Medulla oblongata (tissue), 1 donor: ENCODE data around the gene SHISA4.

Experiments
- DNase-seq: peaks from one replicate; pipeline ENCODE4 v3.0.0-alpha.2; 2015; ENCODE audit errors: extremely low spot score

The SHISA4 gene

GRCh38 chr1:201881617-201882016 lies 7.1 kb upstream of the SHISA4 start:
- DNase-seq = no peak

- DNase-seq = peak; percentile 60
Observed at GRCh38 chr1:201882665-201883132, 6.0 kb upstream of the SHISA4 start.

- DNase-seq = no peak
Observed at GRCh38 chr1:201883266-201883665, 5.4 kb upstream of the SHISA4 start.

GRCh38 chr1:201883786-201884185 lies 4.9 kb upstream of the SHISA4 start:
- peak; percentile 70 for DNase-seq

- DNase-seq = no peak
Observed at GRCh38 chr1:201884425-201884824, 4.3 kb upstream of the SHISA4 start.

- no peak for DNase-seq
Observed at GRCh38 chr1:201885531-201886075, 3.1 kb upstream of the SHISA4 start.

GRCh38 chr1:201886103-201886885 lies 2.4 kb upstream of the SHISA4 start:
- DNase-seq = no peak

GRCh38 chr1:201887116-201887866 lies 1.4 kb upstream of the SHISA4 start:
- DNase-seq = peak; percentile 51

GRCh38 chr1:201889090-201889968 lies 631 bp downstream of the SHISA4 start:
- no peak for DNase-seq

- no peak for DNase-seq
Observed at GRCh38 chr1:201890223-201890622, 1.5 kb downstream of the SHISA4 start.

- no peak for DNase-seq
Observed at GRCh38 chr1:201890806-201891450, 2.2 kb downstream of the SHISA4 start.

GRCh38 chr1:201891451-201892045 lies 2.9 kb downstream of the SHISA4 start:
- no peak for DNase-seq

GRCh38 chr1:201892211-201892610 lies 3.5 kb downstream of the SHISA4 start:
- DNase-seq = no peak

GRCh38 chr1:201893431-201893830 lies 4.7 kb downstream of the SHISA4 start:
- DNase-seq = no peak

GRCh38 chr1:201894343-201895119 lies 5.8 kb downstream of the SHISA4 start:
- DNase-seq = no peak

- no peak for DNase-seq
Observed at GRCh38 chr1:201895120-201895665, 6.5 kb downstream of the SHISA4 start.

- DNase-seq = peak; percentile 91
Observed at GRCh38 chr1:201895913-201896807, 7.5 kb downstream of the SHISA4 start.

GRCh38 chr1:201896951-201897391 lies 8.3 kb downstream of the SHISA4 start:
- DNase-seq = no peak
